ENCODE data around the gene RAB5A.
"Not testable (repeated sequence)": the region's sequence is repeated elsewhere in the genome, so short reads cannot be mapped to it uniquely, and the experiment has no call there.

Gene RAB5A

DNA sequence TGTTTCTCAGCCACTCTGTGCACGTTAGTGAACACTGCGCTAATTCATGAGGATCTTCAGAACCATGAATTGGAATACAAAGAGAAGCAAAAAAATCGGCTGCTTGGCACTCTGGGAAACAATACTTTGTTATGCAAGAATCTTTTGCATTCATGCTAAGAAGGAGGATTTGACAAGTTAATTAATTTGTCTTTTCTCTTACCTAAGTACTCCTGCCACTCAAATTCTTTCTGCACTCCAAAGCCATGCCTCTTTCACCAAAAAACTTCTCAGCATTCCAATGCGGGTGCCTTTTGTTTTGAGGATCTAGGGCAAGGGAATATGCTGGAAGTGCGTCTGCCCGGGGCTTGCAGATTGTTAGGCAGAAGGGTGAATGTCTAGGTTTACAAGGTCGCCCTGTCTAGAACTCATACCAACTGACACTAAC is 82.0 kb downstream of the RAB5A start:
- DNase-seq (ENCODE audit: low read depth): no peak

DNA sequence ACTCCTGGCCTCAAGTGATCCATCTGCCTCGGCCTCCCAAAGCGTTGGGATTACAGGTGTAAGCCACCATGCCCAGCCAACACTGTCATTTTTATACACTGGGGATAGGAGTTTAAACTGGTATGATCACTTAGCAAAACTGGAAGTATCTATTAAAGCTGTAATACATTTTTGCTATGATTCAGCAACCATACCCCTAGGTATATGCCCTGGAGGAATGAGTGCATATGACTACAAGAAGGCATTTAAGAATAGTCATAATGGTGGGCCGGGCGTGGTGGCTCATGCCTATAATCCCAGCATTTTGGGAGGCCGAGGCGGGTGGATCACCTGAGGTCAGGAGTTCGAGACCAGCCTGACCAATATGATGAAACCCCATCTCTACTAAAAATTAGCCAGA is 85.0 kb downstream of the RAB5A start:
- DNase-seq (ENCODE audit: low read depth): not testable (repeated sequence)
